ENCODE measurements around the gene KARS1.
"Not testable (repeated sequence)": the region's sequence is repeated elsewhere in the genome, so short reads cannot be mapped to it uniquely, and the experiment has no call there.

The KARS1 gene

GRCh38 chr16:75624921-75625334 lies 22.5 kb downstream of the KARS1 start:
- no peak for DNase-seq (ENCODE audit: low read depth)

DNA sequence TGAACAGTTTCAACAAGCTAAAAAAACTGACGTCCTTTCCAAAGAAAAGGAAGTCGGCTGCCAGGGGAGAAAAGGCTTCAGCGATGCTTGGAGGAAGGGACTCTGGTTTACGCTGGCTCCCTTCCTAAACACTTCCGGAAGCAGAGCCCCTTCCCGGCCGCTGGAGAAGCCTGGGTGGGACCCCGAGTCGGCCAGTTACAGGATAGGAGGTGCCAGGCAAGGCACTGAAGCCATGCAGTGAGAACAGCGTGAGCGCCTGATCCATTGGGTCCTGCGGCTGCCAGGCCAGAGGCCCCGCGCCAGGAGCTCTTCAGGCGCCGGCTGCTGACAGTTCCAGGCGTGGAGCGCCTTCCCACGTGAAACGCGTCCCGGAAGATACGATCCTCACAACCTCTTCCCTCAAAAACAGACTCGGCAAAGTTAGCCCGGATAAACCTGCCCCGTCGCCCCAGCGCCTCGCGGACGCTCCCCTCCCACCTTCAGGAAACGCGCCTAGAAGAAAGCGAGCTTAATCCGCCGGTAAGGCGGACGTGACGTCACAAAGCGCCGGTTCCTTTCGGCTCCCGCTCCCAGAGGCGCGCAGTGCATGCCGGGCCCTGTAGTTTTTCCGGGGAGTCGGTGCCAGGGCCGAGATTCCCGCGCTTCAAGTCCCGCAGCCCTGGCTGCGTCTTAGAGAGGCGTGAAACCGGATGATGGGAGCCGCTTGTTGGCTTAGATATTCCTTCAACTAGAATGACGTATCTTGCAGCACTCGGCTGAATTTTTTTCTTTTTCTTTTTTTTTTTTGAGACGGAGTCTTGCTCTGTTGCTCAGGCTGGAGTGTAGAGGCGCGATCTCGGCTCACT lies 24.5 kb downstream of the KARS1 start, which contains the start of gene ADAT1:
Gene ADAT1, minus strand, starts transcription at position 521 of the 845 bp plus-strand sequence. CDS start 2,482 bp downstream, outside the sequence.
- peak; percentile 96 for DNase-seq (ENCODE audit: low read depth)

GRCh38 chr16:75621170-75621477 lies 26.3 kb downstream of the KARS1 start:
- DNase-seq (ENCODE audit: low read depth) = no peak

DNA sequence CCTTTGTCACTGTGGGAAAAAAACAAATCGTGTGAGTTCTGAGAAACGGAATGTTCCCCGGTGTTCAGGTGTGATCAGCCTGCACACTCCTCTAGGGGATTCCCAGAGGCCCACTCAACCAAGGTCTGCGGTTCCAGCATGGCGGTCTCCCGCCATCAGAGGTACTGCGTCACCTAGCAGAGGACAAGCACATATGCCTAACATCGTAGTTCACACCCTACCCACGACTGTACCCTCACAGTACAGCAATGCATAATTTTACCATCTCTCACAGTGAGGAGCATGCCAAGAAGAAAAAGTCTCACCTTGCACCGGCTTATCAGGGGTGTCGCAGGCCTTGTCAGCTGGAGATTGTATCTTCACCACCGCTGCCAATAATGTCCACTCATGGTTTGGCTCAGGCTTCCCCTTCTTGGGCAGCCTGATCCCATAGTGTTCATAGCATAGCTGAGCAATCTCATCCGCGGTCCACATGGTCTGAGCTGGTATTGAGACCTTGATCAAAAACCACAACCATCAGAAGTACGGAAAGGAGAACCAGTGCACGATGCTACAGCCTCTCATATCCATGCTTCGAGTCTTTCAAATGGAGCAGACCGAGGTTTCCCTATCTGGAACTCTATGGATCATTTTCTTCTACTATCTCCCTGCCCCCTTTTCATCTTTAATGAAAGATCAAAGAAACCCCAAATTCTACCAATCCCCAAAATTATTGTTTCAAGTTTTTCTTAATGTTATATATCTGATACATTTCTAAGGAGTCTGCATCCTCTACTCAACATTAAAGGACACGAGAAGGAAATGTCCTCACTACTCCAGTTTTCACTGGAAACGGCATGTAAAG lies 26.9 kb downstream of the KARS1 start:
- no peak for DNase-seq (ENCODE audit: low read depth)

DNA sequence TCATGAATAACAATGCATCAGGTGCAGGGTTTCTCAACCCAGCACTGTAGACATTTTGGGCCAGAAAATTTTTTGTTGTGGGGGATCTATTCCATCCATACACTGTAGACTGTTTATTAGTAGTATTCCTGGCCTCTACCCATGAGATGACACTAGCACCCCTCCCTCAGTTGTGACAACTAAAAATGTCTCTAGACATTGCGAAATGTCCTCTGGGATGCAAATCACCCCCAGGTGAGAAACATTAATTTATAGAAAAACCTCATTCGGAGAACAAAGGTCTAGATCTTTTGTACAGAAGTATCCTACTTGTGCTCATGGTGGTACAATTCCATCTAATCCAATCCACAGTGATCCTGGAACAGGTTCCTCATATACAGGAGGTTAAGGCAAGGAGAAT lies 28.7 kb downstream of the KARS1 start:
- DNase-seq (ENCODE audit: low read depth) = no peak

GRCh38 chr16:75617121-75617520 lies 30.3 kb downstream of the KARS1 start:
- DNase-seq (ENCODE audit: low read depth) = no peak

- no peak for DNase-seq (ENCODE audit: low read depth)
These were observed 30.9 kb downstream of the KARS1 start for GRCh38 chr16:75616521-75617010.

DNA sequence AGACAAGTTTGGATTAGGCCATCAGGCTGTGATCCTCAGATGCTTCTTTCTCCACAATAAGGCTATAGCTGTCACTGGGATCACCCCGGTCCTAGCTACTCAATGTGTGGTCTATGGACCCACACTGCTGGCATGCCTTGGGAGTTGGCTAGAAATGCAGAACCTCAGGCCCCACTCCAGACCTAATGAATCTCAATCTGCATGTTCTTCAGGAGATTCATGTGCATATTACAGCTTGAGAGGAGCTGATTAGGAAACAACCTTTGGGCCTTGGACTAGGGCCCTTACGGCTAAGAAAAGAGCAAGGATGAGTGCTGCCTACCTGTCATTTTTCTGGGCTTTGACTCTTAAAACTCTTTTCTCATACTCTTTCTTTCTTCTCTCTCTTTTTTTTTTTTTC lies 31.8 kb downstream of the KARS1 start:
- DNase-seq (ENCODE audit: low read depth) = no peak

- DNase-seq (ENCODE audit: low read depth) = no peak
These were observed 33.2 kb downstream of the KARS1 start for GRCh38 chr16:75614066-75614897.

- DNase-seq (ENCODE audit: low read depth) = no peak
These were observed 41.0 kb downstream of the KARS1 start for GRCh38 chr16:75606507-75606906.

GRCh38 chr16:75603241-75603640 lies 44.2 kb downstream of the KARS1 start:
- DNase-seq (ENCODE audit: low read depth) = no peak

DNA sequence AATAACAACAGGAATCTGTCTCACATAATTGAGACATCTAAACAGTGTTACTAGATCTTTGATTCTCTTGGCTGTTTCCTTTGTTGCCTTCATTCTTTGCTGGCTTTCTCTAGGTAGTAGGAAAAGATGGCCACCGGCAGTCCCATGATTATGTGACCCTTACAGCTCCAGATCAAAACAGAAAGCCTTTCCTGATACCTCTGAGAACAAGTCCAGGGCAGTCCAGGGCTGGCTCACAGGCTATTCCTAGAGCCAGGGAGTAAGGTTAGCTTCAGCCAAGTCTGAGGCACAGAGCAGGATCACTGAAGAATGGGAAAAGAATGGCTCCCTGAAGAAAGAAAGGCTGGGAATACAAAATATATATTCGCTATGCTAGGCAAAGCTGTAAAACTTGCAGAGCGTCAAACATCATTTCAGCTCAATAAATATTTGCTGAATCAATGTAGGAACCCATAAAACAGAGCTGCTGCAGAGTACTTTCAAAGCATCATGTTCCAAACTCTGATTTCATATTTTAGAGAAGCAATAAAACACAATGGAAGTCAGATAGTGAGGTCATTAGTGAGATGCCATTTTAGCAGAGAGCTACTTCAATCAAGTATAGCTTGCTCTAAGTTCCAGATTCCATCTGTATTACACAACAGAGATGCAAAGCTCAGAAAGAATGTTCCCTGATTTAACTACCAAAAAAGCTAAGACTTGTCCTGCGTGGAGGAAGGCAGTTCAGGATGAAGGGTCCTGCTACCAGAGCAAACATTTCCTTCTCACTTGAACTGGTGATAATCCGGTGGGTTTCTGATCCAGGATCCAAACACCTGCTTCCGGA lies 47.8 kb downstream of the KARS1 start:
- no peak for DNase-seq (ENCODE audit: low read depth)

DNA sequence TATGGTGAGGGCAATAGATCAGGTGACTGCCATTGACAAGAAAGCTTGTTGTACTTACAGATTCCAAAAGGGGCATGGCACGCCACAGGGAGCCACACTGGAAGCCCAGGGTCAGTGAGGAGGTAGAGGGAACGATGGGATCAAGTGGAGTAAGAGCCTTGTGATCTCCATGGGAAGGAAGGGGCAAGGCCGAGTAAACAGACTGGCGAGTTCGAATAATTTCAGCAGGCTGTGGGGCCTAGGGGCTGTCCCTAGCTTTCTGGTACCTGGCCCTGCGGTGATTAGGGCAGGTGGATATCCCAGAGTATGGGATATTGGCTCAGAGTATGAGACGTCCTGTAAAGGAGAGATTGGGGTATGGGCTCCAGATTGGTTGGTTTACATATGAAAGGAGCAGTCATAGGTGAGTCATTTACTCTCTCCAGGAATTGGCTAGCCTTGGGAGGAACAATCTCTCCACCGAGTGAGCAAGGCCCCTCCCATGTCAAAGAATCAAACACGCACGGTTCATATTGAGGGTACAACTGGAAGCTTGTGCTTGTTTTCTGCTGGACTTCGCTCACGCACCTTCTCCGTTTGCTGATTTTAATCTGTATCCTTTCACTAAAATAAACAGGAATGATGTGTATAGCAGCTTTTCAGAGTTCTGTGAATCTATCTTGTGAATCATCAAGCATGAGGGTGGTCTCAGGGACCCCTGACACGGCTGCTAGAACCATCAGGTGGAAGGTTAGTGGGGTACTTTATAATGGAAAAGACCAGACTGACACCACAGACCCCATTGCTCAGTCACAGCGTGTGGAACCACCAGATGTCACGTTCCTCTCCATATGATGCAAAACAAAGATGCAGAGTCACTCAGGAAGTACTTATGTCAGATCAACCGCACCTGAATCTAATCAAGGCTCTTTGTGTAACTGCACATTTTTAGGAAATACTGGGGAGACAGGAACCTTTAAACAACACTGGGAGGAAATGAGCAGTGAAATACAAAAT lies 53.3 kb downstream of the KARS1 start:
- DNase-seq (ENCODE audit: low read depth) = no peak

GRCh38 chr16:75593308-75593707 lies 54.2 kb downstream of the KARS1 start:
- DNase-seq (ENCODE audit: low read depth) = no peak

DNA sequence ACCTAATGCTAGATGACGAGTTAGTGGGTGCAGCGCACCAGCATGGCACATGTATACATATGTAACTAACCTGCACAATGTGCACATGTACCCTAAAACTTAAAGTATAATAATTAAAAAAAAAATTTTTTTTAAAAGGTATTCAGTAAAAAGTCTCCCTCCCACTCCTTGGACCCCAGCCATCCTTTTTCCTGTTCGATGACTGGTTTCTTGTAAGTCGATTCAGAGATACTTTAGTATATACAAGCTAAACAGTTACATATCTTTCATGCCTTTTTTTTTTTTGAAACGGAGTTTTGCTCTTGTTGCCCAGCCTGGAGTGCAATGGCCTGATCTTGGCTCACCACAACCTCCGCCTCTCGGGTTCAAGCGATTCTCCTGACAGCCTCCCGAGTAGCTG lies 55.5 kb downstream of the KARS1 start:
- not testable (repeated sequence) for DNase-seq (ENCODE audit: low read depth)

- no peak for DNase-seq (ENCODE audit: low read depth)
These were observed 56.3 kb downstream of the KARS1 start for GRCh38 chr16:75590920-75591843.

DNA sequence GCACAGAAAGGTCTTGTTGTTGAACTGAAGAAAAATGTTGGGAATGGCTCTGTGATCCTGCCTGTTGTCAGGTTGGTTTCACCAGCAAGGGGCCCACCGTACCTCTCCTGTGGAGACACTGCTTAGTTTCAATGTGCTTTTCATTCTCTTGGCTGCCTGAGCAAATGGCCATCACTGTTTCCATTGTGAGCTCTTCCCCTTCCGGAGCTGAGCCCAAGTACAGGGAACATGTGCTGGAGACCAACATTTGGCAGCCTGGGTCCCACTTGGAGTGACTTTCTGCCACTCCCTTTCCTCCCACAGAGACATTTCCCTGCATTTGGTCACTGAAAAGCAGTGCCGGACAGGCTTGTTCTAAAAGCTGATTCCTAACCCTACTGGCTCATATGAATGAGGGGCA lies 58.2 kb downstream of the KARS1 start:
- no peak for DNase-seq (ENCODE audit: low read depth)

GRCh38 chr16:75588716-75589115 lies 58.7 kb downstream of the KARS1 start:
- no peak for DNase-seq (ENCODE audit: low read depth)

GRCh38 chr16:75584108-75584507 lies 63.4 kb downstream of the KARS1 start:
- no peak for DNase-seq (ENCODE audit: low read depth)

All from activated T-cell treated with anti-CD3 and anti-CD28 coated beads for 24 hours (primary cell).